Lower leg skin (tissue), 3 donors: Measurements from ENCODE around the gene KCNG2.

Experiments used
- POLR2A ChIP-seq, 2 donors: fragments of 450-650 bp; IDR thresholded peaks; one replicate each; pipeline ENCODE4 v1.6.1; 2016 to 2017; ENCODE audit warnings: antibody characterized with exemption in 2 of 2, mild to moderate bottlenecking in 1 of 2, moderate library complexity in 1 of 2
- TF ChIP-seq, protein P1 (sequence below), 3 donors: fragments of 450-650 bp; IDR thresholded peaks; one replicate each; pipeline ENCODE4 v1.5.1; 2016; ENCODE audit warnings: antibody characterized with exemption in 3 of 3, mild to moderate bottlenecking in 3 of 3, moderate library complexity in 2 of 3

DNA sequence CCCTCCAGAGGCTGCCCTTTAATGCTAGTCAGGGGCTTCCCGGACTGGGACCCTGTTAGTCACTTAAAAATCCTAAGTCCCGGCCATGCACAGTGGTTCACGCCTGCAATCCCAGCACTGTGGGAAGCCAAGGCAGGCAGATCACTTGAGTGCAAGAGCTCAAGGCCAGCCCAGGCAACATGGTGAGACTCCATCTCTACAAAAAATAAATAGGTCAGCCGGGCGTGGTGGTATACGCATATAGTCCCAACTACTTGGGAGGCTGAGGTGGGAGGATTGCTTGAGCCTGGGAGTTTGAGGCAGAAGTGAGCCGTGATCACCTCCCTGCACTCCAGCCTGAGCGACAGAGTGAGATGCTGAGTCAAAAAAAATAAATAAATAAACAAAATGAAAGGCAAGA is 17.2 kb upstream of the KCNG2 start:
- TF ChIP-seq, protein P1, sequence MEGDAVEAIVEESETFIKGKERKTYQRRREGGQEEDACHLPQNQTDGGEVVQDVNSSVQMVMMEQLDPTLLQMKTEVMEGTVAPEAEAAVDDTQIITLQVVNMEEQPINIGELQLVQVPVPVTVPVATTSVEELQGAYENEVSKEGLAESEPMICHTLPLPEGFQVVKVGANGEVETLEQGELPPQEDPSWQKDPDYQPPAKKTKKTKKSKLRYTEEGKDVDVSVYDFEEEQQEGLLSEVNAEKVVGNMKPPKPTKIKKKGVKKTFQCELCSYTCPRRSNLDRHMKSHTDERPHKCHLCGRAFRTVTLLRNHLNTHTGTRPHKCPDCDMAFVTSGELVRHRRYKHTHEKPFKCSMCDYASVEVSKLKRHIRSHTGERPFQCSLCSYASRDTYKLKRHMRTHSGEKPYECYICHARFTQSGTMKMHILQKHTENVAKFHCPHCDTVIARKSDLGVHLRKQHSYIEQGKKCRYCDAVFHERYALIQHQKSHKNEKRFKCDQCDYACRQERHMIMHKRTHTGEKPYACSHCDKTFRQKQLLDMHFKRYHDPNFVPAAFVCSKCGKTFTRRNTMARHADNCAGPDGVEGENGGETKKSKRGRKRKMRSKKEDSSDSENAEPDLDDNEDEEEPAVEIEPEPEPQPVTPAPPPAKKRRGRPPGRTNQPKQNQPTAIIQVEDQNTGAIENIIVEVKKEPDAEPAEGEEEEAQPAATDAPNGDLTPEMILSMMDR (IDR thresholded peaks at IDR 0.05) = no peak
- TF ChIP-seq POLR2A (IDR thresholded peaks at IDR 0.05) = no peak
